ENCODE data around the gene MICU1.

DNA sequence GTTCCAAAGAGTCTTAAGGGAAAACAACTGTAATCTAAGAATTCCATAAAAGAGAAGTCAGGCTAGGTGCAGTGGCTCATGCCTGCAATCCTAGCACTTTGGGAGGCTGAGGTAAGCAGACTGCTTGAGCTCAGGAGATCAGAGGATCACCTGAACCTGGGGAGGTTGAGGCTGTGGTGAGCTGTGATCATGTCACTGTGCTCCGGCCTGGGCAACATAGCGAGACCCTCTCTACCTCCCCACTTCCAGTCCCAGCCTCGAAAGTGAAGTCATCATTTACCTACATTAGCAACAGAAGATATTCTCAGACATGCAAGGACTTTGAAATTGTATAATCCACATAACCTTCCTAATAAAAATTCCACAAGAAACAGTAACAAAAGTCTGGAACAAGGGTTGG lies 141.4 kb downstream of the MICU1 start:
- TF ChIP-seq, protein P1, sequence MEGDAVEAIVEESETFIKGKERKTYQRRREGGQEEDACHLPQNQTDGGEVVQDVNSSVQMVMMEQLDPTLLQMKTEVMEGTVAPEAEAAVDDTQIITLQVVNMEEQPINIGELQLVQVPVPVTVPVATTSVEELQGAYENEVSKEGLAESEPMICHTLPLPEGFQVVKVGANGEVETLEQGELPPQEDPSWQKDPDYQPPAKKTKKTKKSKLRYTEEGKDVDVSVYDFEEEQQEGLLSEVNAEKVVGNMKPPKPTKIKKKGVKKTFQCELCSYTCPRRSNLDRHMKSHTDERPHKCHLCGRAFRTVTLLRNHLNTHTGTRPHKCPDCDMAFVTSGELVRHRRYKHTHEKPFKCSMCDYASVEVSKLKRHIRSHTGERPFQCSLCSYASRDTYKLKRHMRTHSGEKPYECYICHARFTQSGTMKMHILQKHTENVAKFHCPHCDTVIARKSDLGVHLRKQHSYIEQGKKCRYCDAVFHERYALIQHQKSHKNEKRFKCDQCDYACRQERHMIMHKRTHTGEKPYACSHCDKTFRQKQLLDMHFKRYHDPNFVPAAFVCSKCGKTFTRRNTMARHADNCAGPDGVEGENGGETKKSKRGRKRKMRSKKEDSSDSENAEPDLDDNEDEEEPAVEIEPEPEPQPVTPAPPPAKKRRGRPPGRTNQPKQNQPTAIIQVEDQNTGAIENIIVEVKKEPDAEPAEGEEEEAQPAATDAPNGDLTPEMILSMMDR (conservative IDR thresholded peaks at IDR 0.05), result no peak
- TF ChIP-seq EZH2 (IDR thresholded peaks at IDR 0.05; ENCODE audit: low read depth), result no peak

Data from PC-9 (cell line).